Chondrocyte (in vitro differentiated cells): ENCODE measurements around the gene PHYH. TPM values are rescaled to one million over a fixed set of nuclear protein-coding genes. Genes with fewer than 3 reads are reported as not detected.

Source experiments
- DNase-seq: peaks from one replicate; pipeline ENCODE4 v3.0.0; 2021; ENCODE audit warnings: mixed read lengths, low spot score
- H3K27ac Mint-ChIP-seq: one replicate; pipeline ENCODE4 v1.8.0; 2021; ENCODE audit warnings: mild to moderate bottlenecking, moderate library complexity, mixed read lengths; ENCODE audit not compliant: unreplicated experiment
- H3K27me3 Mint-ChIP-seq: 2 replicates; pipeline ENCODE4 v1.8.0; 2021; ENCODE audit warnings: low read depth, mixed read lengths
- H3K36me3 Mint-ChIP-seq: 2 replicates; pipeline ENCODE4 v1.8.0; 2021; ENCODE audit warnings: low read depth, mixed read lengths
- H3K4me1 Mint-ChIP-seq: 2 replicates; pipeline ENCODE4 v1.8.0; 2021; ENCODE audit warnings: low read depth, mild to moderate bottlenecking, mixed read lengths
- H3K4me3 Mint-ChIP-seq: one replicate; pipeline ENCODE4 v1.8.0; 2021; ENCODE audit warnings: mild to moderate bottlenecking, moderate library complexity, mixed read lengths; ENCODE audit not compliant: unreplicated experiment
- H3K9me3 Mint-ChIP-seq: 2 replicates; pipeline ENCODE4 v1.8.0; 2021; ENCODE audit warnings: low read depth, mixed read lengths
- total RNA-seq: library from RNA; stranded (reverse); gene quantifications from 3 replicates; pipeline ENCODE4 v1.2.1, GENCODE V29; 2021
- TF ChIP-seq, protein P1 (sequence below): fragments of 200-600 bp; sonication (generic); IDR thresholded peaks from 2 replicates; pipeline ENCODE4 v1.5.0; 2021; ENCODE audit warnings: antibody characterized with exemption, mild to moderate bottlenecking, moderate library complexity

PHYH gene
- total RNA-seq, 1 donor from 2014 or later = 24.9 TPM

DNA sequence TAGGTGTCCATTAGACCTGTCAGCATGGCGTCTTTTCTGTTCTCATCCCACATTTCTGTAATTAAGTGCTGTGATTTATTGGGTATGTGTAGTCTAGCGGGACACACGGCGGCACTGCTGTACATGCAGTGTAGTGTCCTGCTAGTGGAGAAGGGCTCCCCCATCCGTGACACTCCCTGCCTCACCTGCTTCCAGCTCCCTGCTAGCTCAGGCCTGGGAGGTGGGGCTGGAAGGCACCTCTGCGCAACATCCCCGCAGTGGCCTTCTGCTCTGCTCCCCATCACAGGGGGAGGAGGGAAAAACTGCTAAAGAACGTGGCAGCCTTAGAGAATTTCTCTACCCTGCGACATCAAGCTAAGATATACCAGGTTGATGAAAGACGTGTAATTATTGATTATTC is 28.7 kb upstream of the PHYH start:
- H3K36me3 Mint-ChIP-seq = peaks cover 38% of the 10 kb centered on the region
- H3K4me3 Mint-ChIP-seq = no peak overlapping the region
- H3K27me3 Mint-ChIP-seq = no peaks in the 10 kb centered on the region
- TF ChIP-seq, protein P1, sequence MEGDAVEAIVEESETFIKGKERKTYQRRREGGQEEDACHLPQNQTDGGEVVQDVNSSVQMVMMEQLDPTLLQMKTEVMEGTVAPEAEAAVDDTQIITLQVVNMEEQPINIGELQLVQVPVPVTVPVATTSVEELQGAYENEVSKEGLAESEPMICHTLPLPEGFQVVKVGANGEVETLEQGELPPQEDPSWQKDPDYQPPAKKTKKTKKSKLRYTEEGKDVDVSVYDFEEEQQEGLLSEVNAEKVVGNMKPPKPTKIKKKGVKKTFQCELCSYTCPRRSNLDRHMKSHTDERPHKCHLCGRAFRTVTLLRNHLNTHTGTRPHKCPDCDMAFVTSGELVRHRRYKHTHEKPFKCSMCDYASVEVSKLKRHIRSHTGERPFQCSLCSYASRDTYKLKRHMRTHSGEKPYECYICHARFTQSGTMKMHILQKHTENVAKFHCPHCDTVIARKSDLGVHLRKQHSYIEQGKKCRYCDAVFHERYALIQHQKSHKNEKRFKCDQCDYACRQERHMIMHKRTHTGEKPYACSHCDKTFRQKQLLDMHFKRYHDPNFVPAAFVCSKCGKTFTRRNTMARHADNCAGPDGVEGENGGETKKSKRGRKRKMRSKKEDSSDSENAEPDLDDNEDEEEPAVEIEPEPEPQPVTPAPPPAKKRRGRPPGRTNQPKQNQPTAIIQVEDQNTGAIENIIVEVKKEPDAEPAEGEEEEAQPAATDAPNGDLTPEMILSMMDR = no peak
- no peak overlapping the region for H3K27ac Mint-ChIP-seq
- H3K9me3 Mint-ChIP-seq = no peaks in the 10 kb centered on the region
- DNase-seq = no peak
- peaks cover 17% of the 10 kb centered on the region for H3K4me1 Mint-ChIP-seq

DNA sequence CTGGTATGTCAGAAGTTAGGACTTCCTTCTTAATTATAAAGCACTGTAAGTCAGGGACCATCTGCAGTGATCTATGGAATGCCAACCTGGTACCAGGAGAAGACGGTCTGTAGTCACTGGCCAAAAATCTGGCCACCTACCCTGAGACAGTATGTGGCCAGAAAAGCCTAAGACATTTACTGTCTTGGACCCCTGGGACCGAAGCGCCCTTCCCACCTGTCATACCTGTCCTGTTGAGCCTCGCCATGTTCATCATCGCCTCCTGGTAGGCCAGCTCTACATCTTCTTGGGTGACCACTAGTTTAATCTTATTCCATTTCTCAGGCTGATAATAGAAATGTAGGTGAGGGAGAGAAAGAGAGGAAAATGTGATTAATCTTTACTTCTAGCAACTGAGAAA is 28.3 kb upstream of the PHYH start:
- Mint-ChIP-seq H3K27ac (peak overlapping the region; percentile 64), H3K36me3 (peaks cover 36% of the 10 kb centered on the region), H3K9me3 (no peaks in the 10 kb centered on the region), H3K4me3 (no peak overlapping the region), H3K4me1 (peaks cover 17% of the 10 kb centered on the region), H3K27me3 (no peaks in the 10 kb centered on the region)
- no peak for DNase-seq
- TF ChIP-seq, protein P1 = no peak

- TF ChIP-seq, protein P1 = no peak
- Mint-ChIP-seq H3K27ac (peak overlapping the region; percentile 11), H3K9me3 (no peaks in the 10 kb centered on the region), H3K4me3 (no peak overlapping the region), H3K4me1 (peaks cover 17% of the 10 kb centered on the region), H3K36me3 (peaks cover 36% of the 10 kb centered on the region), H3K27me3 (no peaks in the 10 kb centered on the region)
- DNase-seq = no peak
These were observed 27.7 kb upstream of the PHYH start for GRCh38 chr10:13327534-13327933.

DNA sequence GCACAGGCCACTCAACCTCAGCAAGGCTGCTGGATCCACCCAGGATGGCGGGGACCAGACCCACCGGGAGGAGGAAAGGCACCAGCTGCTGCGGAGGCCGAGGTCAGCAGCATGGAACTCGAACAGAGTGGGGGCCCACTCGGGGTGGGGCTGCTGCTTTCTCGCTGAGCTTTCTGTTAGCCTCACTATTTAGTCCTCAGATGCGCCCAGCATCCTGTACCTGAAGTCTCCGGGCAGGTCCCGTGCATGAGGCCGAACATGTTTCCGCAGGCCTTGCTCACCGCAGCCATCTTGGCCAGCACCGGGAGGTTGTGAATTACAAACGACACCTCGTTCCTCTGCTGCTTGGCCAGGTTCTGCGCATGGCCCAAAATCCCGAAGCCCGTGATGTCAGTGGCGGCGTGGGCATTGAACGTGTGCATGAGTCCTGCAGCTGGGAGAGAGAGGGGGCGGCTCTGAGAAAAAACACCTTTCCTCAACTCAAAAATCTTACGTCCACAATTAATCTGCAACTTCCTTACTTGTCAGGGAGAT is 22.8 kb upstream of the PHYH start:
- no peak overlapping the region for H3K4me3 Mint-ChIP-seq

GRCh38 chr10:13321576-13321975 is 21.7 kb upstream of the PHYH start:
- Mint-ChIP-seq H3K4me3 (no peak overlapping the region), H3K9me3 (no peaks in the 10 kb centered on the region), H3K27me3 (no peaks in the 10 kb centered on the region), H3K4me1 (no peaks in the 10 kb centered on the region), H3K27ac (no peak overlapping the region), H3K36me3 (peaks cover 39% of the 10 kb centered on the region)
- TF ChIP-seq, protein P1 = no peak
- DNase-seq = no peak

More for the DNA sequence above, 22.8 kb upstream of the PHYH start:
- no peak overlapping the region for H3K27ac Mint-ChIP-seq
- DNase-seq = no peak
- no peaks in the 10 kb centered on the region for H3K9me3 Mint-ChIP-seq
- TF ChIP-seq, protein P1 = no peak
- peaks cover 6% of the 10 kb centered on the region for H3K4me1 Mint-ChIP-seq
- no peaks in the 10 kb centered on the region for H3K27me3 Mint-ChIP-seq
- H3K36me3 Mint-ChIP-seq = peaks cover 36% of the 10 kb centered on the region
